ENCODE data around the gene OR52B4. TPM values are rescaled to one million over a fixed set of nuclear protein-coding genes. Genes with fewer than 3 reads are reported as not detected.
"Not testable (repeated sequence)": the region's sequence is repeated elsewhere in the genome, so short reads cannot be mapped to it uniquely, and the experiment has no call there.

OR52B4 gene
- total RNA-seq: not detected in 2 replicates

- no peak for DNase-seq (ENCODE audit: low spot score)
- Mint-ChIP-seq H3K36me3 (ENCODE audit: low read depth) (no peaks in the 10 kb centered on the region), H3K9me3 (no peaks in the 10 kb centered on the region), H3K4me1 (ENCODE audit: low read depth) (no peaks in the 10 kb centered on the region), H3K27ac (no peak within 1 kb of the TSS), H3K27me3 (ENCODE audit: insufficient read depth) (peaks cover 2% of the 10 kb centered on the region), H3K4me3 (no peak within 1 kb of the TSS)
- intact Hi-C loops (cut with micrococcal nuclease): no loop called here
Observed at GRCh38 chr11:4368286-4368685, at the start of gene OR52B4. Gene OR52B4 (minus strand): TSS chr11:4368386. CDS start chr11:4368295, 91 bp downstream.

- Mint-ChIP-seq H3K4me1 (ENCODE audit: low read depth) (no peaks in the 10 kb centered on the region), H3K4me3 (no peak overlapping the region), H3K27ac (no peak overlapping the region), H3K27me3 (ENCODE audit: insufficient read depth) (no peaks in the 10 kb centered on the region), H3K36me3 (ENCODE audit: low read depth) (no peaks in the 10 kb centered on the region), H3K9me3 (no peaks in the 10 kb centered on the region)
- no peak for DNase-seq (ENCODE audit: low spot score)
- intact Hi-C loops (cut with micrococcal nuclease): no loop called here
Observed at GRCh38 chr11:4416816-4417215, 48.6 kb upstream of the OR52B4 start.

GRCh38 chr11:4416306-4416705, 48.1 kb upstream of the OR52B4 start:
- no peak overlapping the region for H3K27ac Mint-ChIP-seq

GRCh38 chr11:4406206-4406605, 38.0 kb upstream of the OR52B4 start:
- H3K9me3 Mint-ChIP-seq; H3K27ac Mint-ChIP-seq; H3K4me1 Mint-ChIP-seq (ENCODE audit: low read depth); H3K36me3 Mint-ChIP-seq (ENCODE audit: low read depth); DNase-seq (ENCODE audit: low spot score); H3K27me3 Mint-ChIP-seq (ENCODE audit: insufficient read depth); intact Hi-C loops (cut with micrococcal nuclease); H3K4me3 Mint-ChIP-seq: not testable (repeated sequence)

More at GRCh38 chr11:4416306-4416705, 48.1 kb upstream of the OR52B4 start:
- no peaks in the 10 kb centered on the region for H3K9me3 Mint-ChIP-seq
- no peak for DNase-seq (ENCODE audit: low spot score)
- intact Hi-C loops (cut with micrococcal nuclease): no loop called here
- no peaks in the 10 kb centered on the region for H3K4me1 Mint-ChIP-seq (ENCODE audit: low read depth)
- no peaks in the 10 kb centered on the region for H3K27me3 Mint-ChIP-seq (ENCODE audit: insufficient read depth)
- H3K36me3 Mint-ChIP-seq (ENCODE audit: low read depth): no peaks in the 10 kb centered on the region
- H3K4me3 Mint-ChIP-seq: no peak overlapping the region

- no peak for DNase-seq (ENCODE audit: low spot score)
- Mint-ChIP-seq H3K36me3 (ENCODE audit: low read depth) (peaks cover 28% of the 10 kb centered on the region), H3K4me1 (ENCODE audit: low read depth) (peaks cover 41% of the 10 kb centered on the region), H3K27ac (peak overlapping the region; percentile 87), H3K27me3 (ENCODE audit: insufficient read depth) (no peaks in the 10 kb centered on the region), H3K9me3 (peaks cover 11% of the 10 kb centered on the region), H3K4me3 (peak overlapping the region; percentile 89)
- intact Hi-C loops (cut with micrococcal nuclease): loop anchor here (1.0 to 10.0 kb wide), 6 partner anchors 19 to 1949 kb away; partner anchors contain the start of genes CNGA4, FHIP1B, KCNQ1 and TRIM68
Observed at GRCh38 chr11:4393858-4394223, 25.7 kb upstream of the OR52B4 start.

GRCh38 chr11:4393209-4393857, 25.1 kb upstream of the OR52B4 start, which contains the start of gene TRIM21:
Gene TRIM21 (minus strand): TSS chr11:4393702. CDS start chr11:4390409, 3,293 bp downstream.
- H3K4me1 Mint-ChIP-seq (ENCODE audit: low read depth): peaks cover 43% of the 10 kb centered on the region

GRCh38 chr11:4388221-4388620, 20.0 kb upstream of the OR52B4 start:
- Mint-ChIP-seq H3K27ac (no peak overlapping the region), H3K27me3 (ENCODE audit: insufficient read depth) (no peaks in the 10 kb centered on the region), H3K4me1 (ENCODE audit: low read depth) (peaks cover 37% of the 10 kb centered on the region), H3K36me3 (ENCODE audit: low read depth) (peaks cover 57% of the 10 kb centered on the region), H3K9me3 (no peaks in the 10 kb centered on the region), H3K4me3 (no peak overlapping the region)
- DNase-seq (ENCODE audit: low spot score): no peak
- intact Hi-C loops (cut with micrococcal nuclease): no loop called here

More at GRCh38 chr11:4393209-4393857, 25.1 kb upstream of the OR52B4 start, which contains the start of gene TRIM21:
- H3K36me3 Mint-ChIP-seq (ENCODE audit: low read depth): peaks cover 30% of the 10 kb centered on the region
- peak within 1 kb of the TSS; percentile 89 for H3K4me3 Mint-ChIP-seq
- intact Hi-C loops (cut with micrococcal nuclease): loop anchor here (1.0 to 10.0 kb wide), 6 partner anchors 19 to 1949 kb away; partner anchors contain the start of genes CNGA4, FHIP1B, KCNQ1 and TRIM68
- peak; percentile 88 for DNase-seq (ENCODE audit: low spot score)
- no peaks in the 10 kb centered on the region for H3K27me3 Mint-ChIP-seq (ENCODE audit: insufficient read depth)
- peaks cover 9% of the 10 kb centered on the region for H3K9me3 Mint-ChIP-seq
- H3K27ac Mint-ChIP-seq: peak within 1 kb of the TSS; percentile 87

GRCh38 chr11:4385978-4386740, 18.0 kb upstream of the OR52B4 start:
- DNase-seq (ENCODE audit: low spot score): no peak
- Mint-ChIP-seq H3K4me3 (no peak overlapping the region), H3K27me3 (ENCODE audit: insufficient read depth) (no peaks in the 10 kb centered on the region), H3K36me3 (ENCODE audit: low read depth) (peaks cover 56% of the 10 kb centered on the region), H3K9me3 (no peaks in the 10 kb centered on the region), H3K4me1 (ENCODE audit: low read depth) (peaks cover 22% of the 10 kb centered on the region), H3K27ac (no peak overlapping the region)
- intact Hi-C loops (cut with micrococcal nuclease): no loop called here

- Mint-ChIP-seq H3K4me3 (no peak overlapping the region), H3K27me3 (ENCODE audit: insufficient read depth) (no peaks in the 10 kb centered on the region), H3K9me3 (no peaks in the 10 kb centered on the region), H3K36me3 (ENCODE audit: low read depth) (peaks cover 28% of the 10 kb centered on the region), H3K4me1 (ENCODE audit: low read depth) (no peaks in the 10 kb centered on the region), H3K27ac (no peak overlapping the region)
- no peak for DNase-seq (ENCODE audit: low spot score)
- intact Hi-C loops (cut with micrococcal nuclease): no loop called here
Observed at GRCh38 chr11:4381901-4382300, 13.7 kb upstream of the OR52B4 start.

- Mint-ChIP-seq H3K36me3 (ENCODE audit: low read depth) (no peaks in the 10 kb centered on the region), H3K4me3 (no peak overlapping the region), H3K9me3 (no peaks in the 10 kb centered on the region), H3K4me1 (ENCODE audit: low read depth) (no peaks in the 10 kb centered on the region), H3K27me3 (ENCODE audit: insufficient read depth) (no peaks in the 10 kb centered on the region), H3K27ac (no peak overlapping the region)
- no peak for DNase-seq (ENCODE audit: low spot score)
- intact Hi-C loops (cut with micrococcal nuclease): loop anchor here (2.0 to 5.0 kb wide), 2 partner anchors 17 to 162 kb away; partner anchors contain the start of gene TRIM21
Observed at GRCh38 chr11:4375431-4376140, 7.4 kb upstream of the OR52B4 start.

GRCh38 chr11:4370166-4370565, 2.0 kb upstream of the OR52B4 start:
- intact Hi-C loops (cut with micrococcal nuclease): no loop called here
- Mint-ChIP-seq H3K36me3 (ENCODE audit: low read depth) (no peaks in the 10 kb centered on the region), H3K27ac (no peak overlapping the region), H3K27me3 (ENCODE audit: insufficient read depth) (no peaks in the 10 kb centered on the region), H3K4me1 (ENCODE audit: low read depth) (no peaks in the 10 kb centered on the region), H3K4me3 (no peak overlapping the region), H3K9me3 (no peaks in the 10 kb centered on the region)
- DNase-seq (ENCODE audit: low spot score): no peak

GRCh38 chr11:4348142-4348541, 20.0 kb downstream of the OR52B4 start:
- intact Hi-C loops (cut with micrococcal nuclease); DNase-seq (ENCODE audit: low spot score); H3K4me3 Mint-ChIP-seq; H3K27ac Mint-ChIP-seq; H3K9me3 Mint-ChIP-seq; H3K4me1 Mint-ChIP-seq (ENCODE audit: low read depth); H3K27me3 Mint-ChIP-seq (ENCODE audit: insufficient read depth); H3K36me3 Mint-ChIP-seq (ENCODE audit: low read depth): not testable (repeated sequence)

GRCh38 chr11:4345366-4345765, 22.8 kb downstream of the OR52B4 start:
- H3K27me3 Mint-ChIP-seq (ENCODE audit: insufficient read depth); H3K4me3 Mint-ChIP-seq; H3K4me1 Mint-ChIP-seq (ENCODE audit: low read depth); H3K27ac Mint-ChIP-seq; H3K36me3 Mint-ChIP-seq (ENCODE audit: low read depth); H3K9me3 Mint-ChIP-seq; intact Hi-C loops (cut with micrococcal nuclease); DNase-seq (ENCODE audit: low spot score): not testable (repeated sequence)
